IPS DF 6.9 (cell line): ENCODE results near the gene EFL1.
"Not testable (repeated sequence)": the region's sequence is repeated elsewhere in the genome, so short reads cannot be mapped to it uniquely, and the experiment has no call there.

Experiments used
- DNase-seq: peaks from one replicate; pipeline ENCODE4 v3.0.0-alpha.2; 2013; ENCODE audit warnings: low read depth, low spot score
- H3K27ac ChIP-seq: one replicate; pipeline ENCODE4 v1.5.1; 2013; ENCODE audit warnings: low read length, control low read depth
- H3K27me3 ChIP-seq: 2 replicates; pipeline ENCODE4 v1.6.1; 2013; ENCODE audit warnings: mild to moderate bottlenecking, low read length; ENCODE audit not compliant: control insufficient read depth, insufficient read depth
- H3K36me3 ChIP-seq: 2 replicates; pipeline ENCODE4 v1.6.1; 2013; ENCODE audit warnings: low read length; ENCODE audit not compliant: control insufficient read depth, insufficient read depth
- H3K4me1 ChIP-seq: 2 replicates; pipeline ENCODE4 v1.6.1; 2013; ENCODE audit warnings: low read length; ENCODE audit not compliant: control insufficient read depth, insufficient read depth
- H3K4me3 ChIP-seq: 2 replicates; pipeline ENCODE4 v1.5.1; 2013; ENCODE audit warnings: mild to moderate bottlenecking, low read length
- H3K9me3 ChIP-seq: 2 replicates; pipeline ENCODE4 v1.6.1; 2013; ENCODE audit warnings: low read length, inconsistent platforms; ENCODE audit not compliant: control insufficient read depth, insufficient read depth
- WGBS: extraction: QIAGEN DNeasy Blood & Tissue Kit; methylation state at CpG from one replicate; pipeline ENCODE4 v1.1.7; 2013; ENCODE audit warnings: mixed read lengths, missing lambda C conversion rate; ENCODE audit not compliant: insufficient read length, insufficient coverage; 5-methylcytosine and 5-hydroxymethylcytosine counted together

EFL1 gene

GRCh38 chr15:82281276-82281675, 18.7 kb upstream of the EFL1 start:
- H3K4me1 ChIP-seq, H3K27ac ChIP-seq: not testable (repeated sequence)

GRCh38 chr15:82275410-82275809, 12.9 kb upstream of the EFL1 start:
- no peak for DNase-seq
- Histone ChIP-seq H3K36me3 (no peaks in the 10 kb centered on the region), H3K4me1 (no peaks in the 10 kb centered on the region), H3K27me3 (no peaks in the 10 kb centered on the region), H3K27ac (no peak overlapping the region), H3K4me3 (no peak overlapping the region), H3K9me3 (no peaks in the 10 kb centered on the region)

More at GRCh38 chr15:82281276-82281675, 18.7 kb upstream of the EFL1 start:
- H3K4me3 ChIP-seq, H3K9me3 ChIP-seq, DNase-seq, H3K36me3 ChIP-seq, H3K27me3 ChIP-seq: not testable (repeated sequence)

DNA sequence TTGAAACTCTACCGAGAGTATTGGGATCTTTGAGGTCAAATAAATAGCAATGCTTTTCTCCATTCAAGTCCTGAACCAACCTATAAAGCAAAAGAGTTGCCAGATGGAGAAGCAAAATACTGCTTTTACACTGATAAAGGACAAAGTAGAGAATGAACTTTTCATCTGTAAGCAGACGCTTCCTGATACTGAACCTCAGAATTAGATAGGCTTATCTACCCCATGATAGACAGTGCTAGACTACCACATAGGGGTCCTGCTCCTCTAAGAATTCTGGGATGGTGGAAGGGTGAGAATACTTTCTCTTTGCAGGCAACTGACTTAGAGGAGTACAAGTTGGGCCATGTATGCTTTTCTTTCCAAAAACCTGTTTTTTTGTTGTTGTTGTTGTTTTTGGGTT, 9.6 kb upstream of the EFL1 start:
- no peaks in the 10 kb centered on the region for H3K4me1 ChIP-seq
- DNase-seq, result no peak
- H3K36me3 ChIP-seq, result no peaks in the 10 kb centered on the region
- no CpG with 5 or more reads among the region's 2 CpGs for WGBS
- no peaks in the 10 kb centered on the region for H3K9me3 ChIP-seq
- H3K27me3 ChIP-seq, result no peaks in the 10 kb centered on the region
- no peak overlapping the region for H3K4me3 ChIP-seq
- no peak overlapping the region for H3K27ac ChIP-seq

DNA sequence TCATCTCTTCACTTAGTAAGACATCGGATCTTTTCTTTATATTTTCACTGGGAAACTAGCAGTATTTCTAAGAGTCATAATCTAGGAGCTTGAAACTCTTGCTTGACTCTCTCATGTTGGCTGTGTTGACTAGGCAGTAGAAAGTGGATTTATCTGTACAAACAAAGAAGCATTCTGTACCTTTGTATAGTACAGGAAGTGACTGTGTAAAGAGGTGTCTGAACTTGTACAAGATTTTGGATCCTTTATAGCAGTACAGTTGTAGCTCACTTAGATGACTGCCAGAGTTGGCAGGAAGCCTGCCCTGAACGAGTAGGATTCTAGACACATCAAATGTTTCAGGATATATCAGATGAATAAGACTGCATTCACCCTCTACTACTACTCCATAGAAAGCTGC, 5.9 kb upstream of the EFL1 start:
- not testable (repeated sequence) for H3K9me3 ChIP-seq, H3K36me3 ChIP-seq, H3K27me3 ChIP-seq, H3K27ac ChIP-seq, H3K4me3 ChIP-seq, H3K4me1 ChIP-seq, DNase-seq
- no CpG with 5 or more reads among the region's 2 CpGs for WGBS

DNA sequence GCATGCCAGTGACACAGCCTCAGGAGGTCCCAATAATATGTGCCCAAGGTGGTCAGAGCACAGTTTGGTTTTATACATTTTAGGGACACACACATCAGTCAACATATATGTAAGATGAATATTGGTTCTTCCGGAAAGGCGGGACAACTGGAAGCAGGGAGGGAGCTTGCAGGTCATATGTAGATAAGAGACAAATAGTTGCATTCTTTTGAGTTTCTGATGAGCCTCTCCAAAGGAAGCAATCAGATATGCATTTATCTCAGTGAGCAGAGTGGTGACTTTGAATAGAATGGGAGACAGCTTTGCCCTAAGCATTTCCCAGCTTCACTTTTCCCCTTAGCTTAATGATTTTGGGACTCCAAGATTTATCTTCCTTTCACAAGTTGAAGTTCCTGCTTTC, 4.6 kb upstream of the EFL1 start:
- H3K4me3 ChIP-seq, DNase-seq: not testable (repeated sequence)

DNA sequence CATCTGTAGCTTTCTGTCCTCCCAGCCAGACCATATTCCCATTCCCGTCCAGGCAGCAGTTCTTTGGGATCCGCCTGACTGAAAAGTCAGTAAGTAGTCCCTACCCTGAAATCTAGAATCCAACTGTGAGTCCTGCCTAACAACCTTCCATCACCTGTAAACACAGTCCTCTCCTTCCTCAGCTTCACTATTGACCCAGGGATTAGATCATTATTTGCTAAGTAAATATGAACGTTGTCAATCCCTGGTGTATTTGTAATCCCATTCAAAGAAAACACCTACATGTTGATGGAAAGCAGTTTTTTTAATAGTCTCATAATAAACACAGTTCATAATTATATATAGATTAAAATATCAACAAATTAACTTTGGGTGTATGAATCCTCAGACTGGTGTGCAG, 816 bp upstream of the EFL1 start:
- Histone ChIP-seq H3K4me3 (peak overlapping the region; percentile 96; the same call in 1 of the 2 replicates), H3K27me3 (no peaks in the 10 kb centered on the region), H3K36me3 (no peaks in the 10 kb centered on the region), H3K9me3 (no peaks in the 10 kb centered on the region), H3K27ac (no peak overlapping the region), H3K4me1 (no peaks in the 10 kb centered on the region)
- no CpG with 5 or more reads among the region's 3 CpGs for WGBS
- no peak for DNase-seq

More for the DNA sequence above, 4.6 kb upstream of the EFL1 start:
- not testable (repeated sequence) for H3K9me3 ChIP-seq, H3K4me1 ChIP-seq, H3K27me3 ChIP-seq, H3K27ac ChIP-seq, H3K36me3 ChIP-seq
- no CpG with 5 or more reads among the region's 2 CpGs for WGBS

DNA sequence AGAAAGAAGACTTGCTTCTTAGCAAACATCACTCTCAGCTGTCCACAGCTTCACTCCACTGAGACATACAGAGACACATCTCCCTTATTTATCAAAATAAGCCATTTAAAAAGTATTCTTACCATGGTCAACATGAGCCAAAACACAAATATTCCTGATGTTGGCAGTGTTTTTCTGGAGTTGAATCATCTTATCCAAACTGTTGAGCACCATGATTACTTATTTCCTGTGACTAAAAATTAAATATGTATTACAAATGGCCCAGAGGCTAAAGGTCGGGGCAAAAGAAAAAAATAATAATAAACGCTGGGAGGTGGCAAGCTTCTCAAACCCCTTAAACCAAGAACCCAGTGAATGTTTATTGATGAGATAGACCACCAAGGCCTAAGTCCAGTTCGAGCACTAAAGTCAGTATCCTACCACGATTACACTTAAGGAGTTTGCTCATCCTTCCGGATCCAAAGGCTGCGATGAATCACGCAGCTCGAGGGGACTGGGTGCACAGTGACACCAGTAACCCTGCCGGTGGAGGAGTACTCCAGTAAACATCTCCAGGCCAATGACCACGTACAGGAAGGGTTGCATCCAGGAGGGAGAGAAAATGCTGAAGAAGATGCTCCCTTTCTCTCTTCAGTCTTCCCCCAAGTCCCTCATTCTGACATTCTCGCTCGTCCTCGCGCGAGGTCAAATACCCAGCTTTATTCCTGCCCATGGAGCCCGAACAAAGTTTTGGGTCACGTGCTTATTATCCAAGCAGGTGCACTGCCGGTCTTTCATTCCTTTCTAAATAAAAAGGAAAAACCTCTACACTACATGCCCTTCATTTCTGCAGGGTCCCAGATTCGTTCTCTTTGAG, 740 bp downstream of the EFL1 start:
- H3K9me3 ChIP-seq, H3K27ac ChIP-seq, H3K27me3 ChIP-seq, H3K36me3 ChIP-seq, DNase-seq, H3K4me1 ChIP-seq: not testable (repeated sequence)
- no CpG with 5 or more reads among the region's 19 CpGs for WGBS
- H3K4me3 ChIP-seq, result peak overlapping the region; percentile 96; the same call in 1 of the 2 replicates

GRCh38 chr15:82248261-82248660, 14.3 kb downstream of the EFL1 start:
- not testable (repeated sequence) for H3K4me1 ChIP-seq, H3K4me3 ChIP-seq, H3K27ac ChIP-seq, DNase-seq, H3K36me3 ChIP-seq, H3K9me3 ChIP-seq, H3K27me3 ChIP-seq
- no CpG with 5 or more reads among the region's 3 CpGs for WGBS

- no CpG with 5 or more reads among the region's 5 CpGs for WGBS
- H3K9me3 ChIP-seq, H3K4me3 ChIP-seq, H3K27me3 ChIP-seq, H3K27ac ChIP-seq, H3K36me3 ChIP-seq, H3K4me1 ChIP-seq, DNase-seq: not testable (repeated sequence)
These were observed 16.6 kb downstream of the EFL1 start for GRCh38 chr15:82245956-82246355.

GRCh38 chr15:82243644-82244043, 18.9 kb downstream of the EFL1 start:
- H3K4me3 ChIP-seq, H3K36me3 ChIP-seq, H3K27ac ChIP-seq, H3K27me3 ChIP-seq, H3K9me3 ChIP-seq, DNase-seq, H3K4me1 ChIP-seq: not testable (repeated sequence)
- WGBS, result no CpG with 5 or more reads among the region's 5 CpGs

DNA sequence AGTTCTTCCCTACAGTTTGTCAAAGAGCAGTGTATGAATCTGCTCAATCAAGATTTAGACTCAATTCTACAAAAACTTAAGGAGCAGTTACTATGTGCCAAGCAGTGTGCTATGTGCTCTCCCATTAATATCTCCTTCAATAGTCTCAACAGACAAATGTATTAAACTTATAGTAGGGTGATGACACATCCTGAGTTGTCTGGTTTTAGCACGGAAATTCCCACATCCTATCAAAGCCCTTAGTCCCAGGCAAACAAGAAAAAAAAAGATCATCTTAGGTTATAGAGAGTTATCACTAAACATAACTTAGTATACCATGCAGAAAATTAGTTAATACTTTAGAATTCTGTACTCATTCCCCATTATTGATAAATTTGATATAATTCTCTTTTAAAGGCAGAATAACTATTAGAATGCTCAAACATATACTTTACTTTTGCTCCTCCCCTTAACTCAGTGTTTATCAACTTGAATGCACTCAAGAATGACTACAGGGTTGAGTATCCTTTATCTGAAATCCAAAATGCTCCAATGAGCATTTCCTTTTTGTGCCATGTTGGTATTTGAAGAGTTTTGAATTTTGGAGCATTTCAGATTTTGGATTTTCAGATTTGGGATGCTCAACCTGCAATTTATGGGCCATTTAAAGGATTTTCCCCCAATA, 20.6 kb downstream of the EFL1 start:
- H3K4me1 ChIP-seq, H3K9me3 ChIP-seq, DNase-seq, H3K27me3 ChIP-seq, H3K4me3 ChIP-seq, H3K27ac ChIP-seq, H3K36me3 ChIP-seq: not testable (repeated sequence)
- WGBS, result no CpG with 5 or more reads among the region's 1 CpG
